Liver (tissue), 9 donors: ENCODE measurements around the gene UBASH3A. TPM values are rescaled to one million over a fixed set of nuclear protein-coding genes. Genes with fewer than 3 reads are reported as not detected.

Experiments
- DNase-seq: peaks from one replicate; pipeline ENCODE4 v3.0.0-alpha.2; 2017; ENCODE audit warnings: low spot score
- H3K27ac ChIP-seq, 2 donors: one replicate each; pipeline ENCODE4 v1.7.0; 2013; ENCODE audit warnings: inconsistent platforms in 2 of 2, low read length in 2 of 2, control low read depth in 1 of 2, low read depth in 1 of 2, mild to moderate bottlenecking in 1 of 2
- H3K27me3 ChIP-seq, 4 donors: one replicate each; pipeline versions ENCODE4 v1.6.1 to v1.7.0; 2013; ENCODE audit warnings: low read length in 3 of 4, inconsistent platforms in 1 of 4, mild to moderate bottlenecking in 1 of 4, moderate library complexity in 1 of 4; ENCODE audit not compliant: control insufficient read depth in 4 of 4, insufficient read depth in 4 of 4
- H3K36me3 ChIP-seq, 4 donors: one replicate each; pipeline versions ENCODE4 v1.6.1 to v1.7.0; 2013; ENCODE audit warnings: low read length in 3 of 4, mild to moderate bottlenecking in 3 of 4, low read depth in 1 of 4, moderate library complexity in 1 of 4; ENCODE audit not compliant: control insufficient read depth in 4 of 4, insufficient read depth in 3 of 4
- H3K4me1 ChIP-seq, 4 donors: one replicate each; pipeline versions ENCODE4 v1.6.1 to v1.7.0; 2013; ENCODE audit warnings: low read length in 3 of 4, mild to moderate bottlenecking in 3 of 4, moderate library complexity in 1 of 4; ENCODE audit not compliant: control insufficient read depth in 4 of 4, insufficient read depth in 4 of 4
- H3K4me3 ChIP-seq, 3 donors: one replicate each; pipeline versions ENCODE4 v1.6.1 to v1.7.0; 2013; ENCODE audit warnings: low read length in 3 of 3, control low read depth in 1 of 3, low read depth in 1 of 3, mild to moderate bottlenecking in 1 of 3
- H3K9ac ChIP-seq, 2 donors: one replicate each; pipeline ENCODE4 v1.7.0; 2013; ENCODE audit warnings: low read length in 2 of 2, mild to moderate bottlenecking in 2 of 2, moderate library complexity in 2 of 2, control low read depth in 1 of 2, low read depth in 1 of 2
- H3K9me3 ChIP-seq, 4 donors: one replicate each; pipeline versions ENCODE4 v1.6.1 to v1.7.0; 2013; ENCODE audit warnings: low read length in 3 of 4; ENCODE audit not compliant: control insufficient read depth in 4 of 4
- EGR1 ChIP-seq, 2 donors: IDR thresholded peaks; 2 replicates each; pipeline ENCODE4 v1.6.1; 2016 to 2018; ENCODE audit warnings: antibody characterized with exemption in 2 of 2, low read depth in 2 of 2
- FOXA1 ChIP-seq: IDR thresholded peaks from 2 replicates; pipeline ENCODE4 v1.6.1; 2016; ENCODE audit warnings: antibody characterized with exemption
- FOXA2 ChIP-seq: IDR thresholded peaks from 2 replicates; pipeline ENCODE4 v1.6.1; 2016; ENCODE audit warnings: antibody characterized with exemption
- GABPA ChIP-seq, 2 donors: IDR thresholded peaks in 1 of 2; conservative IDR thresholded peaks in 1 of 2; 2 replicates each; pipeline ENCODE4 v1.6.1; 2016; ENCODE audit warnings: antibody characterized with exemption in 2 of 2, mild to moderate bottlenecking in 1 of 2, moderate library complexity in 1 of 2
- HNF4G ChIP-seq: IDR thresholded peaks from 2 replicates; pipeline ENCODE4 v1.6.1; 2016; ENCODE audit warnings: antibody characterized with exemption
- JUND ChIP-seq, 2 donors: IDR thresholded peaks; 2 replicates each; pipeline ENCODE4 v1.6.1; 2016; ENCODE audit warnings: antibody characterized with exemption in 2 of 2
- NR2F2 ChIP-seq: IDR thresholded peaks from 2 replicates; pipeline ENCODE4 v1.6.1; 2016; ENCODE audit warnings: antibody characterized with exemption
- RAD21 ChIP-seq, 2 donors: IDR thresholded peaks; 2 replicates each; pipeline ENCODE4 v1.6.1; 2016; ENCODE audit warnings: antibody characterized with exemption in 2 of 2, mild to moderate bottlenecking in 2 of 2
- RXRA ChIP-seq, 2 donors: IDR thresholded peaks; 2 replicates each; pipeline ENCODE4 v1.6.1; 2017 to 2018; ENCODE audit warnings: antibody characterized with exemption in 2 of 2, mild to moderate bottlenecking in 1 of 2
- TAF1 ChIP-seq: conservative IDR thresholded peaks from 2 replicates; pipeline ENCODE4 v1.6.1; 2016; ENCODE audit warnings: antibody characterized with exemption, mild to moderate bottlenecking
- YY1 ChIP-seq: IDR thresholded peaks from 2 replicates; pipeline ENCODE4 v1.6.1; 2016; ENCODE audit warnings: antibody characterized with exemption, mild to moderate bottlenecking
- WGBS: extraction: QIAGEN DNeasy Blood & Tissue Kit; methylation state at CpG from one replicate; pipeline ENCODE4 v1.1.7; 2013; 5-methylcytosine and 5-hydroxymethylcytosine counted together
- polyA plus RNA-seq, 2 donors: library from polyadenylated mRNA; stranded (reverse) in 1 of 2; unstranded in 1 of 2; fragments of 200-250 nt in 1 of 2; fragments of >200 nt in 1 of 2; fragmentation: Nextera tagmentation in 1 of 2; extraction: Ambion mirVana in 1 of 2; gene quantifications; one replicate each; pipeline versions ENCODE4 v1.2.1 to v1.2.3, GENCODE V29; 2013 to 2015
- total RNA-seq, 2 donors: library from RNA; depleted of rRNA; stranded (reverse); fragments of >200 nt; gene quantifications; one replicate each; pipeline ENCODE4 v1.2.3, GENCODE V29; 2014
- TF ChIP-seq, protein P1 (sequence below): IDR thresholded peaks from 2 replicates; pipeline ENCODE4 v1.6.1; 2016; ENCODE audit warnings: antibody characterized with exemption
- TF ChIP-seq, protein P2 (sequence below): IDR thresholded peaks from 2 replicates; pipeline ENCODE4 v1.6.1; 2016; ENCODE audit warnings: antibody characterized with exemption
- TF ChIP-seq, protein P3 (sequence below): IDR thresholded peaks from 2 replicates; pipeline ENCODE4 v1.6.1; 2016; ENCODE audit warnings: antibody characterized with exemption
- TF ChIP-seq, protein P4 (sequence below): fragments of 150-350 bp; IDR thresholded peaks from 2 replicates; pipeline ENCODE4 v1.5.1; 2017; ENCODE audit warnings: improper control_type of control experiment, low read depth, low read length; ENCODE audit not compliant: missing input control
- TF ChIP-seq, protein P5 (sequence below): IDR thresholded peaks from 2 replicates; pipeline ENCODE4 v1.6.1; 2016; ENCODE audit warnings: antibody characterized with exemption, mild to moderate bottlenecking
- donor health status: healthy.
- donor health status: healthy.
- donor health status: healthy.
- donor health status: healthy.
- donor health status: healthy.

The UBASH3A gene
- total and polyA plus RNA-seq, 4 donors = 0.10 to 0.75 (median 0.45) TPM

DNA sequence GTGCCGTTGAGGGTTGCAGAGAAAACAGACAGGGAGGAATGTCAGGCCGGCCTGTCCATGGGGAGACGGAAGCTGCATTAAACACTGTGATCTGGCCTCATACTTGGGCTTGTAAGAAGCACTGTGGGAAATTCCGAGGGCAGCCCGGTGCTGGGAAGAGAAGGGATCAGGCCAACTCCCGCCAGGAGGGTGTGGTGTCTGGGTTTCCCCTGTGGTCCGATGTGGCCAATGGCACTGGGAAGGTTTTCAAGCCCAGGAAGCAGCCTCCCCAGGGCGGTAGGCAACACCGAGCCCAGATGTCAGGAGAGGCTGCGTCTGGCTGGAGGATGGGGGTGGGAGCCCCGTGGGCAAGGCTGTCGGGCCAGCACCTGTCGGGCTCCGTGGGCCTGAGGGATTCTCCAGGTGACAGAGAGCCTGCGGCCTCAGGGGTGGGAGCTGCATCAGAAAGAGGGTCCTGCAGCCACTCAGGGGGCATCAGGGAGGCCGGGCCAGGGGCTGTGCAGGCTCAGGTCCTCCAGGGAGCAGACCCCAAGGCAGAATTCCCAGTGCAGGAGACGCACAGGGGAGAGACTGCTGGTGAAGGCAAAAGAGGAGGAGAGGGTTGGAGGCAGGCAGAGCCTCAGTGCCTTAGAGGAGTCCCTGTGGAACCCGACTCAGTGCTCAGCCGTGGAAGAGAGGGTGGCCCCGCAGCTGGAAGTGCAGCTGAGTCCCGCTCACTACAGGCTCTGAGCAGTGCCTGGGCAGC, 8.4 kb downstream of the UBASH3A start:
- Histone ChIP-seq H3K4me1 (no peaks in the 10 kb centered on the region), H3K36me3 (no peaks in the 10 kb centered on the region), H3K4me3 (no peak overlapping the region), H3K9ac (no peak overlapping the region), H3K27ac (no peak overlapping the region), H3K27me3 (peaks cover 0 to 4% (median 0%) of the 10 kb centered on the region in 4 donors), H3K9me3 (no peaks in the 10 kb centered on the region)
- no peak for DNase-seq
- TF ChIP-seq FOXA1 = no peak
- TF ChIP-seq TAF1 = no peak
- no peak for TF ChIP-seq YY1
- no peak for TF ChIP-seq GABPA (IDR thresholded peaks at IDR 0.05 in 1 of 2, conservative IDR thresholded peaks at IDR 0.05 in 1 of 2)
- TF ChIP-seq FOXA2 = no peak
- TF ChIP-seq, protein P1, sequence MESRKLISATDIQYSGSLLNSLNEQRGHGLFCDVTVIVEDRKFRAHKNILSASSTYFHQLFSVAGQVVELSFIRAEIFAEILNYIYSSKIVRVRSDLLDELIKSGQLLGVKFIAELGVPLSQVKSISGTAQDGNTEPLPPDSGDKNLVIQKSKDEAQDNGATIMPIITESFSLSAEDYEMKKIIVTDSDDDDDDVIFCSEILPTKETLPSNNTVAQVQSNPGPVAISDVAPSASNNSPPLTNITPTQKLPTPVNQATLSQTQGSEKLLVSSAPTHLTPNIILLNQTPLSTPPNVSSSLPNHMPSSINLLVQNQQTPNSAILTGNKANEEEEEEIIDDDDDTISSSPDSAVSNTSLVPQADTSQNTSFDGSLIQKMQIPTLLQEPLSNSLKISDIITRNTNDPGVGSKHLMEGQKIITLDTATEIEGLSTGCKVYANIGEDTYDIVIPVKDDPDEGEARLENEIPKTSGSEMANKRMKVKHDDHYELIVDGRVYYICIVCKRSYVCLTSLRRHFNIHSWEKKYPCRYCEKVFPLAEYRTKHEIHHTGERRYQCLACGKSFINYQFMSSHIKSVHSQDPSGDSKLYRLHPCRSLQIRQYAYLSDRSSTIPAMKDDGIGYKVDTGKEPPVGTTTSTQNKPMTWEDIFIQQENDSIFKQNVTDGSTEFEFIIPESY = no peak
- TF ChIP-seq NR2F2 = no peak
- TF ChIP-seq, protein P2, sequence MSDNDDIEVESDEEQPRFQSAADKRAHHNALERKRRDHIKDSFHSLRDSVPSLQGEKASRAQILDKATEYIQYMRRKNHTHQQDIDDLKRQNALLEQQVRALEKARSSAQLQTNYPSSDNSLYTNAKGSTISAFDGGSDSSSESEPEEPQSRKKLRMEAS = no peak
- TF ChIP-seq, protein P3, sequence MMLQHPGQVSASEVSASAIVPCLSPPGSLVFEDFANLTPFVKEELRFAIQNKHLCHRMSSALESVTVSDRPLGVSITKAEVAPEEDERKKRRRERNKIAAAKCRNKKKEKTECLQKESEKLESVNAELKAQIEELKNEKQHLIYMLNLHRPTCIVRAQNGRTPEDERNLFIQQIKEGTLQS = no peak
- TF ChIP-seq EGR1 (IDR thresholded peaks at IDR 0.05; ENCODE audit: low read depth in 2 of 2) = no peak
- TF ChIP-seq RXRA (IDR thresholded peaks at IDR 0.05) = no peak
- TF ChIP-seq, protein P4, sequence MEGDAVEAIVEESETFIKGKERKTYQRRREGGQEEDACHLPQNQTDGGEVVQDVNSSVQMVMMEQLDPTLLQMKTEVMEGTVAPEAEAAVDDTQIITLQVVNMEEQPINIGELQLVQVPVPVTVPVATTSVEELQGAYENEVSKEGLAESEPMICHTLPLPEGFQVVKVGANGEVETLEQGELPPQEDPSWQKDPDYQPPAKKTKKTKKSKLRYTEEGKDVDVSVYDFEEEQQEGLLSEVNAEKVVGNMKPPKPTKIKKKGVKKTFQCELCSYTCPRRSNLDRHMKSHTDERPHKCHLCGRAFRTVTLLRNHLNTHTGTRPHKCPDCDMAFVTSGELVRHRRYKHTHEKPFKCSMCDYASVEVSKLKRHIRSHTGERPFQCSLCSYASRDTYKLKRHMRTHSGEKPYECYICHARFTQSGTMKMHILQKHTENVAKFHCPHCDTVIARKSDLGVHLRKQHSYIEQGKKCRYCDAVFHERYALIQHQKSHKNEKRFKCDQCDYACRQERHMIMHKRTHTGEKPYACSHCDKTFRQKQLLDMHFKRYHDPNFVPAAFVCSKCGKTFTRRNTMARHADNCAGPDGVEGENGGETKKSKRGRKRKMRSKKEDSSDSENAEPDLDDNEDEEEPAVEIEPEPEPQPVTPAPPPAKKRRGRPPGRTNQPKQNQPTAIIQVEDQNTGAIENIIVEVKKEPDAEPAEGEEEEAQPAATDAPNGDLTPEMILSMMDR = no peak
- 76% methylated on average over 21 of the region's 21 CpGs for WGBS

DNA sequence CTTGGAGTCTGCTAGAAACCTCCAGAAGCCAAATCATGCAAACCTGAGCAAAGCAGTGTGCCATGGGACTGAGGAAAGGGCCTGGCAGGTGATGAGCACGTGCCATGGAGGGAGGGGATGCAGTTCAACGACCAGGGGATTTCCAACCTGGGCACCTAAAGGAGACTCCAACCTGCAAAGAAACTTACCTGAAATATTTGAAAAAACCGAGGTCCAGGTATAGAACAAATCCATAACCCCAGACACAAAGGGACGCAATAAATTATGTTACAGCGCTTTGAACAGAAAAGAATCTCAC, 8.9 kb downstream of the UBASH3A start:
- H3K27me3 ChIP-seq = no peaks in the 10 kb centered on the region
- no peak for DNase-seq
- H3K4me3 ChIP-seq = no peak overlapping the region
- no peaks in the 10 kb centered on the region for H3K36me3 ChIP-seq
- TF ChIP-seq JUND (IDR thresholded peaks at IDR 0.05) = no peak
- no peak for TF ChIP-seq RAD21 (IDR thresholded peaks at IDR 0.05)
- TF ChIP-seq, protein P2 = no peak
- WGBS = 75% methylated on average over 5 of the region's 5 CpGs
- no peak overlapping the region for H3K27ac ChIP-seq
- H3K9ac ChIP-seq = no peak overlapping the region
- no peaks in the 10 kb centered on the region for H3K4me1 ChIP-seq
- no peaks in the 10 kb centered on the region for H3K9me3 ChIP-seq

DNA sequence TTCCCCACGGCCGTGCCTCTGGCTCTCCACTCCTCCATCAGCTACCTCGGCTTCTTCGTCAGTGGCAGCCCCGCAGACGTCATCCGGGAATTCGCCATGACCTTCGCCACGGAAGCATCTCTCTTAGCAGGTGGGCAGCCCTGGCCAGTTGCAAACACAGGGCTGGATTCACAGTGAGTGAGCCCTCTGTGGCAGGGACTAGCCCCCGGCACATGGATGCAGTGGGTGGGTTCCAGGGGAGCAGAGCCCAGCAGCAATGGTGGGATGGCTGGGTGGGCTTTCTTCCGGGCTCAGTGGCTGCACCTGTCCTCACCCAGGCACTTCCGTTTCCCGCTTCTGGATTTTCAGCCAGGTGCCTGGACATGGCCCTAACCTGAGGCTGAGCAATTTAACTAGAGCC, 9.4 kb downstream of the UBASH3A start:
- Histone ChIP-seq H3K27me3 (no peaks in the 10 kb centered on the region), H3K36me3 (no peaks in the 10 kb centered on the region), H3K9me3 (no peaks in the 10 kb centered on the region), H3K4me3 (no peak overlapping the region), H3K4me1 (no peaks in the 10 kb centered on the region), H3K9ac (no peak overlapping the region), H3K27ac (no peak overlapping the region)
- DNase-seq = no peak
- 82% methylated on average over 14 of the region's 14 CpGs for WGBS
- TF ChIP-seq, protein P3 = no peak
- TF ChIP-seq TAF1 (no peak), HNF4G (no peak), RAD21 (IDR thresholded peaks at IDR 0.05) (no peak), NR2F2 (no peak), FOXA2 (no peak)
- TF ChIP-seq, protein P5, sequence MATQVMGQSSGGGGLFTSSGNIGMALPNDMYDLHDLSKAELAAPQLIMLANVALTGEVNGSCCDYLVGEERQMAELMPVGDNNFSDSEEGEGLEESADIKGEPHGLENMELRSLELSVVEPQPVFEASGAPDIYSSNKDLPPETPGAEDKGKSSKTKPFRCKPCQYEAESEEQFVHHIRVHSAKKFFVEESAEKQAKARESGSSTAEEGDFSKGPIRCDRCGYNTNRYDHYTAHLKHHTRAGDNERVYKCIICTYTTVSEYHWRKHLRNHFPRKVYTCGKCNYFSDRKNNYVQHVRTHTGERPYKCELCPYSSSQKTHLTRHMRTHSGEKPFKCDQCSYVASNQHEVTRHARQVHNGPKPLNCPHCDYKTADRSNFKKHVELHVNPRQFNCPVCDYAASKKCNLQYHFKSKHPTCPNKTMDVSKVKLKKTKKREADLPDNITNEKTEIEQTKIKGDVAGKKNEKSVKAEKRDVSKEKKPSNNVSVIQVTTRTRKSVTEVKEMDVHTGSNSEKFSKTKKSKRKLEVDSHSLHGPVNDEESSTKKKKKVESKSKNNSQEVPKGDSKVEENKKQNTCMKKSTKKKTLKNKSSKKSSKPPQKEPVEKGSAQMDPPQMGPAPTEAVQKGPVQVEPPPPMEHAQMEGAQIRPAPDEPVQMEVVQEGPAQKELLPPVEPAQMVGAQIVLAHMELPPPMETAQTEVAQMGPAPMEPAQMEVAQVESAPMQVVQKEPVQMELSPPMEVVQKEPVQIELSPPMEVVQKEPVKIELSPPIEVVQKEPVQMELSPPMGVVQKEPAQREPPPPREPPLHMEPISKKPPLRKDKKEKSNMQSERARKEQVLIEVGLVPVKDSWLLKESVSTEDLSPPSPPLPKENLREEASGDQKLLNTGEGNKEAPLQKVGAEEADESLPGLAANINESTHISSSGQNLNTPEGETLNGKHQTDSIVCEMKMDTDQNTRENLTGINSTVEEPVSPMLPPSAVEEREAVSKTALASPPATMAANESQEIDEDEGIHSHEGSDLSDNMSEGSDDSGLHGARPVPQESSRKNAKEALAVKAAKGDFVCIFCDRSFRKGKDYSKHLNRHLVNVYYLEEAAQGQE = no peak
- TF ChIP-seq, protein P2 = no peak
